Progenitor cell of endocrine pancreas (in vitro differentiated cells): Measurements from ENCODE around the gene FOXP1. TPM values are rescaled to one million over a fixed set of nuclear protein-coding genes. Genes with fewer than 3 reads are reported as not detected.
A peak's percentile ranks its signal among the peaks of the same experiment; 100 is the strongest.

ENCODE experiments used
- DNase-seq: peaks from one replicate; pipeline ENCODE4 v3.0.0; 2021; ENCODE audit warnings: low spot score; ENCODE audit not compliant: unreplicated experiment
- H3K27ac Mint-ChIP-seq: 2 replicates; pipeline ENCODE4 v1.8.0; 2021; ENCODE audit warnings: mild to moderate bottlenecking, moderate library complexity, mixed read lengths
- H3K27me3 Mint-ChIP-seq: 2 replicates; pipeline ENCODE4 v1.8.0; 2021; ENCODE audit warnings: mixed read lengths
- H3K36me3 Mint-ChIP-seq: 2 replicates; pipeline ENCODE4 v1.8.0; 2022; ENCODE audit warnings: mixed read lengths; ENCODE audit not compliant: insufficient read depth
- H3K4me1 Mint-ChIP-seq: 2 replicates; pipeline ENCODE4 v1.8.0; 2021; ENCODE audit warnings: low read depth, mixed read lengths
- H3K4me3 Mint-ChIP-seq: 2 replicates; pipeline ENCODE4 v1.8.0; 2021; ENCODE audit warnings: low read depth, mild to moderate bottlenecking, moderate library complexity, mixed read lengths
- H3K9me3 Mint-ChIP-seq: 2 replicates; pipeline ENCODE4 v1.8.0; 2021; ENCODE audit warnings: low read depth, mixed read lengths
- total RNA-seq: library from RNA; stranded (reverse); gene quantifications from 2 replicates; pipeline ENCODE4 v1.2.1, GENCODE V29; 2021
- TF ChIP-seq, protein P1 (sequence below): fragments of 200-600 bp; sonication (generic); IDR thresholded peaks from one replicate; pipeline ENCODE4 v1.5.0; 2021; ENCODE audit warnings: antibody characterized with exemption, mild to moderate bottlenecking; ENCODE audit not compliant: unreplicated experiment

The FOXP1 gene
- total RNA-seq, 1 donor from 2014 or later, result 242 TPM

DNA sequence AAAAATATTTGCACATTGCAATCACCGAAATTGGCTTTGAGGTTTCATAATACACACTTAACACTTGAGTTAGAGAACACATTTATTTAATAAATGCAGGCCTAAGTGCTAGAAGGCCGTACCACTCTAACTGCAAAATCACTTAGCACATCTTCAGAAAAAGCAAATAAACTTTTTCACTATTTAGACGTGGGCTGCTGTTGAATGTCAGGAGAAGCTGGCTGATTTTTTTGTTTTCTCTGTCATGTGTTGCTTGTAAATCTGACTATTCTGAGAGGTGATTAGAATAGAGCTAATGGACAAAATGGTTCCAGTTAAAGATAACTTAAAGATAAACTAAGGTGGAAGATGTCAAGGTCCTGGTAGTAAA is 265.1 kb downstream of the FOXP1 start:
- peak overlapping the region; percentile 12 for H3K27ac Mint-ChIP-seq
- H3K27me3 Mint-ChIP-seq, result no peaks in the 10 kb centered on the region
- no peaks in the 10 kb centered on the region for H3K36me3 Mint-ChIP-seq
- H3K9me3 Mint-ChIP-seq, result no peaks in the 10 kb centered on the region
- TF ChIP-seq, protein P1, sequence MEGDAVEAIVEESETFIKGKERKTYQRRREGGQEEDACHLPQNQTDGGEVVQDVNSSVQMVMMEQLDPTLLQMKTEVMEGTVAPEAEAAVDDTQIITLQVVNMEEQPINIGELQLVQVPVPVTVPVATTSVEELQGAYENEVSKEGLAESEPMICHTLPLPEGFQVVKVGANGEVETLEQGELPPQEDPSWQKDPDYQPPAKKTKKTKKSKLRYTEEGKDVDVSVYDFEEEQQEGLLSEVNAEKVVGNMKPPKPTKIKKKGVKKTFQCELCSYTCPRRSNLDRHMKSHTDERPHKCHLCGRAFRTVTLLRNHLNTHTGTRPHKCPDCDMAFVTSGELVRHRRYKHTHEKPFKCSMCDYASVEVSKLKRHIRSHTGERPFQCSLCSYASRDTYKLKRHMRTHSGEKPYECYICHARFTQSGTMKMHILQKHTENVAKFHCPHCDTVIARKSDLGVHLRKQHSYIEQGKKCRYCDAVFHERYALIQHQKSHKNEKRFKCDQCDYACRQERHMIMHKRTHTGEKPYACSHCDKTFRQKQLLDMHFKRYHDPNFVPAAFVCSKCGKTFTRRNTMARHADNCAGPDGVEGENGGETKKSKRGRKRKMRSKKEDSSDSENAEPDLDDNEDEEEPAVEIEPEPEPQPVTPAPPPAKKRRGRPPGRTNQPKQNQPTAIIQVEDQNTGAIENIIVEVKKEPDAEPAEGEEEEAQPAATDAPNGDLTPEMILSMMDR, result no peak
- H3K4me3 Mint-ChIP-seq, result no peak overlapping the region
- H3K4me1 Mint-ChIP-seq, result peaks cover 28% of the 10 kb centered on the region
- DNase-seq, result no peak

DNA sequence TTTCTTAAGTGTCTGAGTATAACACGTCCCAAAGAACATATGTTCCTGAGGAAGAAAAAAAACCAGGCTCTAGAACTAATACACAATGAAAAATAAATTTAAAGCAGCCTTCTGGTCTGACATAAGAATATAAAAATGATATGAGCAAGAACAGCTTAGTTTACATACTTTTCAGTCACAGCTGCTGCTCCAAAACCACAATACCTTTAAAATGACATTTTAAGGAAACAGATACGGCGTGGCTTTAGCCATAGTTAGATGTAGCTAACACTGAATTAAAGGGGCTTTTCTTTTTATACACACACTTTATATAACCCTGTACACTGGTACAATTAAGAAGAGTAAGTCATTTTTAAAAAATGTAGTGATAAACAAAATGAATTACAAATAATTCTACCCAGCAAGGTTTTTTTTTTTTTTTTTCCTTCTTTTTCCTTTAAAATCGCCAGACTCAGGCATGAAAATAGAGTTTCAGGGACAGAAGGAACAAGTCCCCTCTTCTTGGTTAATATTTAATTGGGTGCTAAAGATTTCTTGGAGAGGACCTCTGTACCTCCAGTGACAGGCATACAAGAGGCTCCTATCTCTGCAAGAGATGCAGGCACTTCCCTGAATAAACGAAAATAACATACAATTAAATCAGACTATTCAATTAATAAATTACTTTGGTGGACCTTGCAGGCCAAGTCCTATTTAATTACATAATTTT is 265.6 kb downstream of the FOXP1 start:
- H3K4me1 Mint-ChIP-seq, result peaks cover 28% of the 10 kb centered on the region
- peak overlapping the region; percentile 5 for H3K4me3 Mint-ChIP-seq
- TF ChIP-seq, protein P1, result no peak
- no peaks in the 10 kb centered on the region for H3K36me3 Mint-ChIP-seq
- peak overlapping the region; percentile 36 for H3K27ac Mint-ChIP-seq
- DNase-seq, result no peak
- H3K9me3 Mint-ChIP-seq, result no peaks in the 10 kb centered on the region
- no peaks in the 10 kb centered on the region for H3K27me3 Mint-ChIP-seq

DNA sequence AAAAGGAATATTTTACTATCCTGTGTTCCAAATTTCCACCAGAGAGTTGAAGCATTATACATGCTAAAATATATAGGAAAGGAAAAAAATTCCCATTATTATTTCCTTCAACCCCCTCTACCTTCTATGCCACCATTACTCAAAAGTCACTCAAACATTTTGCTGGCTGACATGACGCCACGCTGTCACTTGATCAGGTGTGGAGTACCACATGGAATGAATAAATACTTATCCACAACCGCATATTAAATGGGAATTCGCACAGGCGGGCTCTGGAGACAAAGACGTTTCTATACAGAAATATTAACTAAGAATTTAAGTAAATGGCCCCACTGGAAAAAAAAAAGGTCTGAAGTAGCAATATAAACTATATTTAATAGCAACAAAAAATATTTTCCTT is 266.4 kb downstream of the FOXP1 start:
- Mint-ChIP-seq H3K36me3 (peaks cover 1% of the 10 kb centered on the region), H3K27ac (no peak overlapping the region), H3K27me3 (no peaks in the 10 kb centered on the region), H3K4me1 (peaks cover 29% of the 10 kb centered on the region), H3K4me3 (no peak overlapping the region), H3K9me3 (no peaks in the 10 kb centered on the region)
- TF ChIP-seq, protein P1, result no peak
- DNase-seq, result no peak

DNA sequence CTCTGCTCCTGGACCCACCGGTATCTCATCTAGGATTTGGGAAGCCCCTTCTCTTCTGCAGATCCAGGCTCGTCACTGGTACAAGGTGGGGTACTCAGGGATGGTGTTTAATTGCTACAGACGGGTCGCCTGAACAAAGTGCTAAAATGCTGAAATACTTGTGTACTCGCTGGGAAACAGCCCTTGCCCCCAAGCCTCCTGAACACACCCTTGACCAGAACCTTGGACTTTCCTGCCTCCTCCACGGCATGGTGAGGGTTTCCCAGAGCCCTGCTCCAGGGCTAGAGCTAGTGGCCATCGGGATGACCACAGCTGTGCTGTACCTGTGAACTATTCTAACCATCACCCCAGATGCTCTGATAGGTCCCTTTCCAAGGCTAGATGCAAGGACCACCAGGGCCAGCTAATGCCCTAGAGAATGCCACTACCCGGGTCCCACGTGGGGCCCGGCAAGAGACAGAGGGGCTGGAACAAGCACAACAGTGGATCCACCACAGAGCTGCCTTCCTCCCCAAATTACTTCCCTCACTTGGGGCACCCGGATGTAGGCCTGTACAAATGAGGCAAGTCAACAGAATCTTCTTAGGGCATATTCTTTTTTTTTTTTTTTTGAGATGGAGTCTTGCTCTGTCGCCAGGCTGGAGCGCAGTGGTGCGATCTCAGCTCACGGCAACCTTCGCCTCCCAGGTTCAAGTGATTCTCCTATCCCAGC is 267.3 kb downstream of the FOXP1 start:
- TF ChIP-seq, protein P1, result no peak
- Mint-ChIP-seq H3K4me1 (peaks cover 32% of the 10 kb centered on the region), H3K9me3 (no peaks in the 10 kb centered on the region), H3K27me3 (no peaks in the 10 kb centered on the region), H3K4me3 (no peak overlapping the region), H3K27ac (peak overlapping the region; percentile 86), H3K36me3 (peaks cover 7% of the 10 kb centered on the region)
- no peak for DNase-seq

DNA sequence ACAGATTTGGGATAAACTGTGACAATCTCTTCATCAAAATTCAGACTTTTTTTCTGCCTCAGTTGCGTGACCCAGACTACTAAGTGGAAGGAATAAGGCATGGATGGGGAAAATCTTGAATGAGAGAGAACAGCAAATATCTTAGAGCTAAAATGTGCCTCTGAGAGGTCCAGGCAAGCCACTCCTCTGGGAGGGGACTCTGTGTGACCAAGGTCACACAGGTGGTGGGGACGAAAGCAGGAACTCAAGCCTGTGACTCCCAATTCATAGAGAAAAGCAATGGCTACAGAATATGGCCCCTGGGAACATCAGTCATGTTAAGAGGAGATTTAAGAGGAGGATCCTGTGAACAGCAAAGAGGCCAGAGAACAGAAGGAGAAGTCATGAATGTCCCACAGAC is 268.1 kb downstream of the FOXP1 start:
- Mint-ChIP-seq H3K27me3 (no peaks in the 10 kb centered on the region), H3K27ac (no peak overlapping the region), H3K4me1 (peaks cover 35% of the 10 kb centered on the region), H3K9me3 (no peaks in the 10 kb centered on the region), H3K36me3 (peaks cover 8% of the 10 kb centered on the region), H3K4me3 (no peak overlapping the region)
- DNase-seq, result no peak
- TF ChIP-seq, protein P1, result no peak
